GM15510 (cell line): ENCODE measurements around the gene GPHB5.

Experiments used
- POLR2A ChIP-seq: IDR thresholded peaks from 3 replicates; pipeline ENCODE4 v1.6.1; 2011; ENCODE audit warnings: borderline replicate concordance; ENCODE audit not compliant: insufficient read length; ENCODE audit errors: extremely low read depth

Gene GPHB5

DNA sequence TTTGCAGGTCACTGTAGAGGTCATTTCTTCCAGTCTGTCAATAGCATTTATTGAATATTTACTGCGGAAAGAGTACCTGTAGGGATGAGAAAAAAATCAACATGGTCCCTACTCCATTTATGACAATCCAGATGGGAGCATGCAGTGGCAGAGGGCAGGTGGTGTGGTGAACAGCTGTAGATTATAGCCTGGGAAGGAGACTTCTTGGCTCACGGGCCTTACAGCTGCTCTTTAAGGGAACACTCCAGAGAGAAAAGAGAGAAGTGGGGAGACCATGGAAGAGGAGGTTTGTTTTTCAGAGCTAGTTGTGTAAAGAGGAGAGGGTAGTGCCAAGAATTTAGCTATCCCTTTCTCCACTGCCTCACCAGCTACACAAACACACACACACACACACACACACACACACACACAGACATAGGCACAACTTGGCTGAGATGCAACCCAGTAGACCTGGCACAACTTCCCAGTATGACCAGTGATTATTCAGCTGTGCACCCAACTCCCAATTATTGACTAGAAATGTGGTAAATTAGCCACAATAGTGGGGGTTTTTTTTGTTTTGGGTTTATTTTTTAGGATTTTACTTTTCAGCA, 41.0 kb downstream of the GPHB5 start:
- TF ChIP-seq POLR2A, result no peak

DNA sequence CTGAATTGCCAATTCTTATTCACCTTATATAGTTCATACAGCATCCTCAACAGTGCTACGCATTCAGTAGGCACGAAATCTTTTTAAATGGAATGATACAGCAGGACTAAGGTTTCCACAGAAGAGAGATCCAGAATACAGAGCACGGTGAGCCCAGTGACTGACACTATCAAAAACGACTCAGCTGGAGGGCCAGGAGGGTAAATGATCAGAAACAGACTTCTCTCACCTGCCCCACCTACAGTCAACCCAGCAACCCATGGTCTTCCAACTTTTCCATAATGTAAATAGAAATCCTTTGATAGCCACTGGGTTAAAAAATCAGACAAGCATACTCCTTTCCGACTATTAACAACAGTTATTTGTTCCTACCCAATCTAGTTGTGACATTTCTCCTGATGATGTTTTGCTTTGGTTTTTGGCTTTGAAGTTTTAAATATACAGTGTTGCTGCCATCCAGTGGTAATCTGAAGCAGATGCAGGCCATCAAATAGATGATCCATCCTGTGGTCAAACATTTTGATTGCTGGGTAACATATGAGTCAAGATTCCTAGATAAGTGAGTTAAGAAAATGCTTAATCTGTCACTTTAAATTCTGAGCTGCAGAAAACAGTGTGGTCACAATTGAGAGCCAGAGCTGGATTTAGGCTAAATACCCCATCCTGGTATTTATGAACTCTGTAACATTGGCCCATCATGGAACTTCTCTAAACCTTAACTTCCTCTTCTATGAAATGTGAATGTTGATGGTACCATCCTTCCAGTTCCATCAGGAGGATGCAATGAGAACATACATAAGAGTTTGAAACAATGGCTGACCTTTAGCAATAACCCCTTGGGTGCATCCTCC, 42.0 kb downstream of the GPHB5 start:
- no peak for TF ChIP-seq POLR2A

DNA sequence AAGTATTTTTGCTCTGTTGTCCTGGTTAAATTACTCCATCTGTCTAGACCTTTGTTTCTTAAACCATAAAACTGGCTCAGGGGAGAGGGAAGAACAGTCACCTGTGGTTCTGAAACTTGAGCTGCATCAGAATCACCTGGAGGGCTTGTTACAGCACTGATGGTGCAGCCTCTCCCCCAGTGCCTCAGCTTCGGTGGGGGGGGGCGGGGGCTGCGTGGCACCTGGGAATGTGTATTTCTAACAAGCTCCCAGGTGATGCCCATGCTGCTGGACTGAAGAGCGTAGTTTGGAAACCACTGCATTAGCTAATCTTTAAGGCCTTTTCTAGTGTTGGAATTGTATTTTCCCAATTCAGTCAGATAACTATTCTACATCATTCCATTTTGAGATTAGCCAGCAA, 42.7 kb downstream of the GPHB5 start:
- TF ChIP-seq POLR2A, result no peak

DNA sequence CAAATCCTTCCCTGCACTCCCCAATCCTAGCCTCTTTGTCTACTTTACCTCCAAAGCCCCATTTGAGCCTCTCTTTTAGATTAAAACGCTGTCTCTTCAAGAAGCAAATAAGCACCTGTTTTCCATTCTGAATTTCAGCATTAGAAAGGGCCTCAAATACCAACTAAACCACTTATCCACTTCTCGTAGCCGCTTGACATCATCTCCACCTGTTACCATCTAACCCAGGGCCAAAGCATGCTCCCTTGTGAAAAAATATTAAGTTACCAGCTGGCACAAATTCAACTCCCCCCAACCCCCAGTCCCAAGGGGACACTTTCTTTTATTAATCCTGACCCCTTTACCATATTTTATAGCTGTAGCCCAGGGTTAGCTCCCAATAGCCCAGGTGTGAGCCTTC, 43.1 kb downstream of the GPHB5 start:
- no peak for TF ChIP-seq POLR2A

DNA sequence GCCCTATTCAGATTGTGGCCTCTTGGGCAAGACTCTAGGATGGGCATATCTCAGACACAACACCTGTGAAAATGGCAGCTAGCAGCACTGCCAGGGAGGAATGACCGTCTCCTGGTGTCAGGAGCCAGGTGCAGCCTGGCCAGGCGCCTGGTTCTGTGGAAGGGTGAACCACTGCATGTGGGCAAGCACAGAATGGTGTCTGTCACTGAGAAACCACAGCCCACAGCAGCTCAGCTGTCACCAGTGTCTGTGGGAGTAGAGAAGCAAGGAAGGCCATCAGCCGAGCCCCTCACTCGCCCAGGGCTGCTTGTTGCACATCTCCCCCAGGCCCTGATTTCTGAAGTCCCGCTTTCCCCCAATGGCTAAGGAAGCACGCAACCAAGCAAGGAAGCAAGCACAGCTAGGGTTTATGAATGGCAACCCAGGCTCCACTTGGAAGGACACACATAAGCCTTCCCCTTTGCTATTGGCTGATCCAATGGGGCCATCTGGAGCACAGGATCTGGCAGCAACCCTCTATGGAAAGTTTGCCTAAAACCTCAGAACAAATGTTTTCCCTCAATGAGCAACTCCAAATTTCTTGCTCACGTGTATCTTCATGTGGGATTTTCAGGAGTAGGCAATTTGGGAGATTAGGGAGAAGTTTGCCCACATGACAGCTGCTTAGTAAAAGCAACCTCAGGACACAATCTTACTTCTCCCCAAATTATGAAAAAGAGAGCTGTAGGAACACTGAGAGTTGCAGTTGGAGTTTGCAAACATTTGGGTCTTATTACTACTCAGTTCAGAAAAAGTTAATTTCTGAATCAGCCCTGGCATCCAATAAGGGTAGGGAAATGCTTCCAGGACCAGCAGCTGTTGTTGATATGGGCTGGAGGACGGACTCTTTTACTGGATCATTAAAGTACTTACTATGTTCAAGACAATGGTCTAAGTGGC, 44.7 kb downstream of the GPHB5 start:
- TF ChIP-seq POLR2A, result no peak

DNA sequence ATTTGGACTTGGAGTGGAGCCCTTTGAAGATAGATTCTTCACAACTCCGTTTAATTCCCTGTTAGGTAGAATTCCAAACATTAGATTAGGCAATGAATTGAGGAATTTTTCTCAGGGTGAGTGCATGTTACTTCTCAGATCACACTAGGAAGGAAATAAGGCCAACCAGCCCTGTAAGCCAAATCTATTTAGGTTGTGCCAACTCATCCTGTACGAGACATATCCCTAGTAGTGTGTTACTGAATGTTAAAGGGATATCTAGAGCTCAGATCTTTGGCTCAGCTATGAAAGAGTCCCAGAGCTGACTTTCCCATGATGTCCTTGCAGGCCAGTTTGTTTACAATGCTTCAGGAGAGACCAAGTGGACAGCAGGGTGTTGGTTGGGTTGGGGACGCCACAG, 45.6 kb downstream of the GPHB5 start:
- no peak for TF ChIP-seq POLR2A

DNA sequence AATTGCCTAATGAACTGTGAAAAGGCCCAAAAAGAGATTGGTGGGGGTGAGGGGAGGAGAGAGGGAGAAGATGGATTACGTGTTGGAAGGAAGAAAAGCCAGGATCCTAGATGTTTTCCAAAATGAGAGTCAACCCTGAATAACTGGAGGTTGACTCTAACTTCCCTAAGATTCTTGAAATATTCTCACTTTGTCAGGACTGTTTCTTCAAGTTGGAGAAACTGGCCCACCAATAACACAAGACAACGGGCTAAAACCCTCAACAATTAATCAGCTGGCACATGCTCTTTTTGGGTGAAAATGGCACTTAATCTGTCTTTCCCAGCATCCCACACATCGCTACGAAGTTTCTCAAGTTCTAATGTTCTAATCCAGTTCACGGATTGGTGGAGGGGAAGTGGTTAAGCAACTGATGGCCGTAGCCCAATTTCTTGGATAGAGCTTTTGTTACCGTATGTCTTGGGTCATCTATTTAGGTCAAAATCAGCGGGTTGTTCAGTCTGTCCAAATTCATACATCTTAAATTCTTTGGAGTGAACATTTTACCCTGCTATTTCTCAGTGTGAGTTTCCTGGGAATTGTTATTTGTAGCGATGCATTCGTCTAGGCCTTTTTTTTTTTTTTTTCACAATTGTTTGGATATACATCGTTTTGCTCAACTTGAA, 49.0 kb downstream of the GPHB5 start:
- TF ChIP-seq POLR2A, result no peak

DNA sequence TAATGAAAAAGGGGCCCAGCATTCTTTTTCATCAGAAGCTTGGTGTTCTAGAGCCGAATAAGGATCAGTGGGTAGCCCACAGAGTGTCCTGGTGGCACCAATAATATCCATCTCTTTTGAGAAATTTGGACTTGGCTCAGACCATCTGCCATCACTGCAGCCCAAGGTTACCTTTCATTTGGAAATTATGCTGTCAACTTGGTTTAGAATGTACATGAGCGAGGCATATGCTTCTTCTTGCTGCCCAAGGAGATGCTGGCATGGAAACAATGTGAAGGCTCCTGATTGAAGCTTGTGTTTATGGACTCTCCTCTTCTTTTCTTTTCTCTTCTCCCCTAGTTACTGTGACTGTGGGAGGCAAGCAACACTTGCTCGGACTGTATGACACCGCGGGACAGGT, 50.0 kb downstream of the GPHB5 start:
- TF ChIP-seq POLR2A, result no peak

DNA sequence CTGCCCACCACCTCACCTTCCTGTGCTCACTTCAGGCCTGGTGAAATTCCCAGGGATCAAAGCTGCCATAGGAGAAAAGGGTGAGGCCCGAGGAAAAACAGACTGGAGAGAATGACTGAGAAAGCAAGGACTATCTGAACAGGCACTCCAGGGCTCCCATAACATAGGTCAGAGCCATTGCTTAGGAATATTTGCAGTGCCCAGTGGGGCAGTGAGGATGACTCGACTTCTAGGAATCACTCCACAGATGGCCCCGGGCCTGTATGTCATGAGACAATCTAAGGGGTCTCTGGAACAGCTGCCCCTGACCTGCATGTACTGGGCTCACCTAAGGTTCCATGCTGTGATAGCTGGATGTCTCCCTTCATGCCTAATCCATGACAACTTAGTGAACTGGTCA, 51.6 kb downstream of the GPHB5 start:
- TF ChIP-seq POLR2A, result no peak

DNA sequence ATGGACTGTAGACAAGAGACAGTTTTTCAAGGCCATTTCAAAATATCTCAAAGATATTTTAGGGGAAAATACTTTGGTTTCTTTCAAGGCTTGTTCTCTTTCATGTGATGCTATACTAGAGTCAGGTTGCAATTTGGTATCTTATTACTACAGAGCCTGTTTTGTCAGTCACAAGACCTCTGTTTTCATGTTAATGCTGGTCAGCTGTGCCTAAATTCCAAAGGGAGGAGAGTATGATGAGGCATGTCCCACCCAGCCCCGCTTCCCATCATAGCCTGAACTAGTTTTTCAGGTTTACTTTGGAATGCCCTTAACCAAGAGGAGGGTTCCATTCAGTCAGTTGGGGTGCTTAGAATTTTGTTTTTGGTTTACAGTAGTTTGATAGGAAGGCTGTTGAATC, 52.6 kb downstream of the GPHB5 start:
- no peak for TF ChIP-seq POLR2A
